BLaER1 (cell line): Measurements from ENCODE around the gene TRAPPC5.
A peak's percentile ranks its signal among the peaks of the same experiment; 100 is the strongest.

Experiments used
- H3K27ac ChIP-seq: shearing (Covaris generic); formaldehyde crosslinking; 2 replicates; pipeline ENCODE4 v1.8.1; 2022
- H3K27me3 ChIP-seq: shearing (Covaris generic); formaldehyde crosslinking; 2 replicates; pipeline ENCODE4 v1.8.1; 2022
- H3K36me3 ChIP-seq: shearing (Covaris generic); formaldehyde crosslinking; 2 replicates; pipeline ENCODE4 v1.8.1; 2022
- H3K4me1 ChIP-seq: shearing (Covaris generic); formaldehyde crosslinking; 2 replicates; pipeline ENCODE4 v1.8.1; 2022
- H3K4me2 ChIP-seq: shearing (Covaris generic); formaldehyde crosslinking; 2 replicates; pipeline ENCODE4 v1.8.1; 2022
- H3K4me3 ChIP-seq: shearing (Covaris generic); formaldehyde crosslinking; 2 replicates; pipeline ENCODE4 v1.8.1; 2022
- H3K9ac ChIP-seq: shearing (Covaris generic); formaldehyde crosslinking; 2 replicates; pipeline ENCODE4 v1.8.1; 2022
- H3K9me3 ChIP-seq: shearing (Covaris generic); formaldehyde crosslinking; 2 replicates; pipeline ENCODE4 v1.8.1; 2022
- H4K20me1 ChIP-seq: shearing (Covaris generic); formaldehyde crosslinking; 2 replicates; pipeline ENCODE4 v1.8.1; 2022
- Cebpa-rat ChIP-seq: shearing (Covaris generic); IDR thresholded peaks from 2 replicates; pipeline ENCODE4 v1.8.1; 2022

The TRAPPC5 gene

GRCh38 chr19:7680606-7681339 lies at the start of gene TRAPPC5:
Gene TRAPPC5 (plus strand): TSS chr19:7680833. CDS start chr19:7682254, 1,421 bp downstream.
- H3K4me2 ChIP-seq = peak within 1 kb of the TSS; percentile 96
- peaks cover 38% of the 10 kb centered on the region for H3K36me3 ChIP-seq
- H3K9me3 ChIP-seq = no peaks in the 10 kb centered on the region
- H3K4me1 ChIP-seq = peaks cover 60% of the 10 kb centered on the region
- H3K9ac ChIP-seq = peak within 1 kb of the TSS; percentile 96
- H3K27ac ChIP-seq = peak within 1 kb of the TSS; percentile 94
- H4K20me1 ChIP-seq = peaks cover 60% of the 10 kb centered on the region
- TF ChIP-seq Cebpa-rat = no peak
- H3K4me3 ChIP-seq = peak within 1 kb of the TSS; percentile 99
- H3K27me3 ChIP-seq = peaks cover 14% of the 10 kb centered on the region

- TF ChIP-seq Cebpa-rat = no peak
- H3K9ac ChIP-seq = no peak overlapping the region
- no peaks in the 10 kb centered on the region for H3K9me3 ChIP-seq
- no peak overlapping the region for H3K27ac ChIP-seq
- peaks cover 25% of the 10 kb centered on the region for H4K20me1 ChIP-seq
- peaks cover 32% of the 10 kb centered on the region for H3K36me3 ChIP-seq
- H3K4me1 ChIP-seq = peaks cover 58% of the 10 kb centered on the region
- no peak overlapping the region for H3K4me3 ChIP-seq
- no peaks in the 10 kb centered on the region for H3K27me3 ChIP-seq
- no peak overlapping the region for H3K4me2 ChIP-seq
Observed at GRCh38 chr19:7631577-7631976, 49.1 kb upstream of the TRAPPC5 start.

GRCh38 chr19:7632340-7633203 lies 48.1 kb upstream of the TRAPPC5 start:
- Histone ChIP-seq H3K4me3 (no peak overlapping the region), H3K4me2 (no peak overlapping the region), H3K27me3 (no peaks in the 10 kb centered on the region), H3K9me3 (no peaks in the 10 kb centered on the region), H3K36me3 (peaks cover 22% of the 10 kb centered on the region), H4K20me1 (peaks cover 15% of the 10 kb centered on the region), H3K9ac (no peak overlapping the region), H3K4me1 (peaks cover 63% of the 10 kb centered on the region), H3K27ac (no peak overlapping the region)
- TF ChIP-seq Cebpa-rat = no peak

GRCh38 chr19:7633698-7634097 lies 46.9 kb upstream of the TRAPPC5 start, which contains the start of gene PCP2:
Gene PCP2 (minus strand): TSS chr19:7633719. CDS start chr19:7633457, 262 bp downstream.
- peaks cover 4% of the 10 kb centered on the region for H4K20me1 ChIP-seq
- H3K9ac ChIP-seq = no peak within 1 kb of the TSS
- H3K27me3 ChIP-seq = no peaks in the 10 kb centered on the region
- peaks cover 63% of the 10 kb centered on the region for H3K4me1 ChIP-seq
- no peak within 1 kb of the TSS for H3K27ac ChIP-seq
- H3K9me3 ChIP-seq = no peaks in the 10 kb centered on the region
- H3K36me3 ChIP-seq = peaks cover 17% of the 10 kb centered on the region
- no peak within 1 kb of the TSS for H3K4me3 ChIP-seq
- TF ChIP-seq Cebpa-rat = no peak
- H3K4me2 ChIP-seq = peak within 1 kb of the TSS; percentile 97

GRCh38 chr19:7635670-7636069 lies 45.0 kb upstream of the TRAPPC5 start:
- no peaks in the 10 kb centered on the region for H3K27me3 ChIP-seq
- H3K9ac ChIP-seq = peak overlapping the region; percentile 5; the same call in 1 of the 2 replicates
- no peak for TF ChIP-seq Cebpa-rat
- no peak overlapping the region for H3K27ac ChIP-seq
- H3K4me2 ChIP-seq = peak overlapping the region; percentile 97
- H3K9me3 ChIP-seq = no peaks in the 10 kb centered on the region
- no peak overlapping the region for H3K4me3 ChIP-seq
- peaks cover 15% of the 10 kb centered on the region; the same call in 1 of the 2 replicates for H4K20me1 ChIP-seq
- peaks cover 32% of the 10 kb centered on the region for H3K36me3 ChIP-seq
- peaks cover 57% of the 10 kb centered on the region for H3K4me1 ChIP-seq

GRCh38 chr19:7636317-7636690 lies 44.3 kb upstream of the TRAPPC5 start:
- H3K9me3 ChIP-seq = no peaks in the 10 kb centered on the region
- no peaks in the 10 kb centered on the region for H3K27me3 ChIP-seq
- peaks cover 15% of the 10 kb centered on the region; the same call in 1 of the 2 replicates for H4K20me1 ChIP-seq
- no peak for TF ChIP-seq Cebpa-rat
- peak overlapping the region; percentile 80 for H3K4me3 ChIP-seq
- peaks cover 39% of the 10 kb centered on the region for H3K36me3 ChIP-seq
- H3K4me1 ChIP-seq = peaks cover 53% of the 10 kb centered on the region
- peak overlapping the region; percentile 89; the same call in 1 of the 2 replicates for H3K9ac ChIP-seq
- peak overlapping the region; percentile 97 for H3K4me2 ChIP-seq
- H3K27ac ChIP-seq = peak overlapping the region; percentile 83

- peak within 1 kb of the TSS; percentile 83 for H3K27ac ChIP-seq
- H3K36me3 ChIP-seq = peaks cover 37% of the 10 kb centered on the region
- peak within 1 kb of the TSS; percentile 89 for H3K9ac ChIP-seq
- peak within 1 kb of the TSS; percentile 97 for H3K4me2 ChIP-seq
- H3K27me3 ChIP-seq = no peaks in the 10 kb centered on the region
- peaks cover 15% of the 10 kb centered on the region; the same call in 1 of the 2 replicates for H4K20me1 ChIP-seq
- TF ChIP-seq Cebpa-rat = no peak
- H3K4me1 ChIP-seq = peaks cover 53% of the 10 kb centered on the region
- H3K9me3 ChIP-seq = no peaks in the 10 kb centered on the region
- H3K4me3 ChIP-seq = peak within 1 kb of the TSS; percentile 80
Observed at GRCh38 chr19:7636691-7637373, 43.8 kb upstream of the TRAPPC5 start, which contains the start of gene STXBP2. Gene STXBP2 (plus strand): TSS chr19:7637110. CDS start chr19:7637150, 40 bp downstream.

GRCh38 chr19:7637374-7638256 lies 43.0 kb upstream of the TRAPPC5 start:
- Histone ChIP-seq H3K9ac (peak overlapping the region; percentile 89), H4K20me1 (peaks cover 15% of the 10 kb centered on the region; the same call in 1 of the 2 replicates), H3K36me3 (peaks cover 37% of the 10 kb centered on the region), H3K4me2 (peak overlapping the region; percentile 97), H3K4me3 (peak overlapping the region; percentile 80), H3K27me3 (no peaks in the 10 kb centered on the region), H3K27ac (peak overlapping the region; percentile 83), H3K4me1 (peaks cover 53% of the 10 kb centered on the region), H3K9me3 (no peaks in the 10 kb centered on the region)
- no peak for TF ChIP-seq Cebpa-rat
